Nephron progenitor cell (in vitro differentiated cells): ENCODE data around the gene MKRN3.

Source experiments
- DNase-seq: peaks from one replicate; pipeline ENCODE4 v3.0.0; 2021
- H3K27ac Mint-ChIP-seq: 2 replicates; pipeline ENCODE4 v1.8.0; 2021; ENCODE audit warnings: mild to moderate bottlenecking, moderate library complexity, mixed read lengths
- H3K27me3 Mint-ChIP-seq: 2 replicates; pipeline ENCODE4 v1.8.0; 2021; ENCODE audit warnings: mild to moderate bottlenecking, low read depth, mixed read lengths; ENCODE audit not compliant: poor library complexity
- H3K36me3 Mint-ChIP-seq: 2 replicates; pipeline ENCODE4 v1.8.0; 2021; ENCODE audit warnings: low read depth, mixed read lengths
- H3K4me1 Mint-ChIP-seq: 2 replicates; pipeline ENCODE4 v1.8.0; 2021; ENCODE audit warnings: mixed read lengths
- H3K4me3 Mint-ChIP-seq: 2 replicates; pipeline ENCODE4 v1.8.0; 2021; ENCODE audit warnings: mild to moderate bottlenecking, moderate library complexity, mixed read lengths
- H3K9me3 Mint-ChIP-seq: 2 replicates; pipeline ENCODE4 v1.8.0; 2021; ENCODE audit warnings: mild to moderate bottlenecking, moderate library complexity, mixed read lengths
- TF ChIP-seq, protein P1 (sequence below): fragments of 200-600 bp; sonication (generic); IDR thresholded peaks from 2 replicates; pipeline ENCODE4 v1.5.0; 2021; ENCODE audit warnings: antibody characterized with exemption

Gene MKRN3

DNA sequence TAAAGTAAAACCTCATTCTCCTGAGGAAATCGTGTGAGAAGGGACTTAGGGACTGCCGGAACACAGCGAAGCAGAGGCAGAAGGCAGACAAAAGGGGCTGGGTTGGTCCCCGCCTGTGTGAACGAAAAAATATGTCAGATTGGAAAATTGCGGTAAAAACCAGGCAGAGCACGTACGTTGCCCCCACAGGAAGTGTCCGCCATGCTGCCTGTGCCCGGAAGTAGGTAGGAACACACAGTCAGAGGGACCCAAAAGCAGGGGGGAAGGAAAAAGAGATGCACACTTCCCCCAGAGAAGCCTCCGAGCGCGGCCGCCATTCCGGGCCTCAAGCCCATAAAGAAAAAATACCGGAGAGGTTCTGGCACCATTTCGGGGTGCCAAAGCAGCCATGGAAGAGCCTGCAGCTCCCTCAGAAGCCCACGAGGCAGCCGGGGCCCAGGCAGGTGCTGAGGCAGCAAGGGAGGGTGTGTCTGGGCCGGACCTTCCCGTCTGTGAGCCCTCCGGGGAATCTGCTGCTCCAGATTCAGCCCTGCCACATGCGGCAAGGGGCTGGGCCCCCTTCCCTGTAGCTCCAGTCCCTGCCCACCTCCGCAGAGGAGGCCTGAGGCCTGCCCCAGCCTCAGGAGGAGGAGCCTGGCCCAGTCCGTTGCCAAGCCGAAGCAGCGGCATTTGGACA lies at the start of gene MKRN3:
MKRN3 (plus strand) TSS at position 280 of the 676 bp plus-strand sequence; CDS start at position 389, 109 bp downstream.
- peaks cover 4% of the 10 kb centered on the region for H3K4me1 Mint-ChIP-seq
- H3K27me3 Mint-ChIP-seq, result no peaks in the 10 kb centered on the region
- TF ChIP-seq, protein P1, sequence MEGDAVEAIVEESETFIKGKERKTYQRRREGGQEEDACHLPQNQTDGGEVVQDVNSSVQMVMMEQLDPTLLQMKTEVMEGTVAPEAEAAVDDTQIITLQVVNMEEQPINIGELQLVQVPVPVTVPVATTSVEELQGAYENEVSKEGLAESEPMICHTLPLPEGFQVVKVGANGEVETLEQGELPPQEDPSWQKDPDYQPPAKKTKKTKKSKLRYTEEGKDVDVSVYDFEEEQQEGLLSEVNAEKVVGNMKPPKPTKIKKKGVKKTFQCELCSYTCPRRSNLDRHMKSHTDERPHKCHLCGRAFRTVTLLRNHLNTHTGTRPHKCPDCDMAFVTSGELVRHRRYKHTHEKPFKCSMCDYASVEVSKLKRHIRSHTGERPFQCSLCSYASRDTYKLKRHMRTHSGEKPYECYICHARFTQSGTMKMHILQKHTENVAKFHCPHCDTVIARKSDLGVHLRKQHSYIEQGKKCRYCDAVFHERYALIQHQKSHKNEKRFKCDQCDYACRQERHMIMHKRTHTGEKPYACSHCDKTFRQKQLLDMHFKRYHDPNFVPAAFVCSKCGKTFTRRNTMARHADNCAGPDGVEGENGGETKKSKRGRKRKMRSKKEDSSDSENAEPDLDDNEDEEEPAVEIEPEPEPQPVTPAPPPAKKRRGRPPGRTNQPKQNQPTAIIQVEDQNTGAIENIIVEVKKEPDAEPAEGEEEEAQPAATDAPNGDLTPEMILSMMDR, result no peak
- peaks cover 41% of the 10 kb centered on the region for H3K9me3 Mint-ChIP-seq
- no peak within 1 kb of the TSS for H3K4me3 Mint-ChIP-seq
- no peak for DNase-seq
- peak within 1 kb of the TSS; percentile 58 for H3K27ac Mint-ChIP-seq
- peaks cover 8% of the 10 kb centered on the region for H3K36me3 Mint-ChIP-seq

DNA sequence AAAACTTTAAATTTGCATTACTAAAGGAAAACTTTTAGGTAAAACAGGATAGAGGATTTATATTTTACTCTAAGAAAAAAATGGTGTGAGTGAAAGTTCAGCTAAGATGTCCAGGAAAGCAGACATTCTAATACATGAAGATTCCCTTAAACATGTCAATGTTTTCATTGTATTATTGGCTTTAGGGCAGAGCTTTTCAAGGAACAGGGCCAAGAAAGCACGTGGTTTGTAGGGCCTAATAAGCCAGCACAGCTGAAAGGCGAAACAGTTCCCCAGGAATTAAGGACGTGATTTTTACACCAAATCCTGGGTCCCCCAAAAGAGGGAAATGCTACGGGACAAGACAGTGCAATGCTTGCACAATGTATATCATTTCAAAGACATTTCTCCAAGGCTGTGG lies 48.6 kb upstream of the MKRN3 start:
- no peaks in the 10 kb centered on the region for H3K4me1 Mint-ChIP-seq
- no peaks in the 10 kb centered on the region for H3K36me3 Mint-ChIP-seq
- H3K27me3 Mint-ChIP-seq, result no peaks in the 10 kb centered on the region
- TF ChIP-seq, protein P1, result no peak
- H3K9me3 Mint-ChIP-seq, result peaks cover 51% of the 10 kb centered on the region
- DNase-seq, result no peak
- H3K4me3 Mint-ChIP-seq, result no peak overlapping the region
- H3K27ac Mint-ChIP-seq, result no peak overlapping the region

GRCh38 chr15:23518104-23518503 lies 47.4 kb upstream of the MKRN3 start:
- DNase-seq, result no peak
- peaks cover 3% of the 10 kb centered on the region for H3K27me3 Mint-ChIP-seq
- no peaks in the 10 kb centered on the region for H3K36me3 Mint-ChIP-seq
- H3K4me3 Mint-ChIP-seq, result no peak overlapping the region
- TF ChIP-seq, protein P1, result no peak
- H3K27ac Mint-ChIP-seq, result no peak overlapping the region
- H3K4me1 Mint-ChIP-seq, result no peaks in the 10 kb centered on the region
- peaks cover 53% of the 10 kb centered on the region for H3K9me3 Mint-ChIP-seq

GRCh38 chr15:23524816-23525215 lies 40.7 kb upstream of the MKRN3 start:
- H3K27ac Mint-ChIP-seq, result no peak overlapping the region
- H3K27me3 Mint-ChIP-seq, result peaks cover 4% of the 10 kb centered on the region
- H3K9me3 Mint-ChIP-seq, result peaks cover 55% of the 10 kb centered on the region
- H3K4me1 Mint-ChIP-seq, result no peaks in the 10 kb centered on the region
- TF ChIP-seq, protein P1, result no peak
- H3K36me3 Mint-ChIP-seq, result no peaks in the 10 kb centered on the region
- no peak for DNase-seq
- no peak overlapping the region for H3K4me3 Mint-ChIP-seq

GRCh38 chr15:23529891-23530290 lies 35.6 kb upstream of the MKRN3 start:
- H3K4me1 Mint-ChIP-seq, result no peaks in the 10 kb centered on the region
- no peak for DNase-seq
- no peaks in the 10 kb centered on the region for H3K36me3 Mint-ChIP-seq
- no peak overlapping the region for H3K27ac Mint-ChIP-seq
- TF ChIP-seq, protein P1, result no peak
- no peak overlapping the region for H3K4me3 Mint-ChIP-seq
- H3K27me3 Mint-ChIP-seq, result peaks cover 3% of the 10 kb centered on the region
- H3K9me3 Mint-ChIP-seq, result peaks cover 50% of the 10 kb centered on the region

DNA sequence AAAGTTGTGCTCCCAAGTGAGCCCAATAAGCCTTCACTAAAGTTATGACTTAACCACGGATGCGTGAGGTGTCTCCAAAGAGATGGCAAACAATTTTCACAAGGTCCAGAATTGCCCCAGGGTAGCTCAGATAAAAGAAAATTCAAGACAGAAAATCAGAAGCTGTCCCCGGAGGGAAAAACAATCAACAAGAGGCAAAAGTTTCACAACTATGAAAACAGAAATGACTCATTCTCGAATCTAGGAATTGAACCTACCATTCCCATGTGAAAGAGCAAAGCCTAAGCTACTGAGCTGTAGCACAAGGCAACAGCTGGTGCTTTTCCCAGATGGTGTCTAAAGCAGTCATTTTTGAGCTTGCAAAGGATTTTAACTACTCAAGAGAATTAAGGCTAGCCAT lies 33.5 kb upstream of the MKRN3 start:
- TF ChIP-seq, protein P1, result no peak
- no peak overlapping the region for H3K4me3 Mint-ChIP-seq
- no peak overlapping the region for H3K27ac Mint-ChIP-seq
- no peaks in the 10 kb centered on the region for H3K4me1 Mint-ChIP-seq
- DNase-seq, result no peak
- no peaks in the 10 kb centered on the region for H3K36me3 Mint-ChIP-seq
- peaks cover 7% of the 10 kb centered on the region for H3K27me3 Mint-ChIP-seq
- H3K9me3 Mint-ChIP-seq, result peaks cover 51% of the 10 kb centered on the region
